Esophagus mucosa (tissue), 1 donor: ENCODE results near the gene HCN2. TPM values are rescaled to one million over a fixed set of nuclear protein-coding genes. Genes with fewer than 3 reads are reported as not detected.

Source experiments
- ATAC-seq: fragments of 200-7000 bp; cut with Tn5 transposase; one replicate; pipeline ENCODE4 v1.9.1; 2020
- total RNA-seq: library from RNA; stranded (reverse); gene quantifications from one replicate; pipeline ENCODE4 v1.2.4, GENCODE V29; 2023
- donor health status: DM: yes; HTN: yes; CAD: no.

HCN2 gene
- total RNA-seq, 1 donor from 2014 or later = 0.48 TPM

DNA sequence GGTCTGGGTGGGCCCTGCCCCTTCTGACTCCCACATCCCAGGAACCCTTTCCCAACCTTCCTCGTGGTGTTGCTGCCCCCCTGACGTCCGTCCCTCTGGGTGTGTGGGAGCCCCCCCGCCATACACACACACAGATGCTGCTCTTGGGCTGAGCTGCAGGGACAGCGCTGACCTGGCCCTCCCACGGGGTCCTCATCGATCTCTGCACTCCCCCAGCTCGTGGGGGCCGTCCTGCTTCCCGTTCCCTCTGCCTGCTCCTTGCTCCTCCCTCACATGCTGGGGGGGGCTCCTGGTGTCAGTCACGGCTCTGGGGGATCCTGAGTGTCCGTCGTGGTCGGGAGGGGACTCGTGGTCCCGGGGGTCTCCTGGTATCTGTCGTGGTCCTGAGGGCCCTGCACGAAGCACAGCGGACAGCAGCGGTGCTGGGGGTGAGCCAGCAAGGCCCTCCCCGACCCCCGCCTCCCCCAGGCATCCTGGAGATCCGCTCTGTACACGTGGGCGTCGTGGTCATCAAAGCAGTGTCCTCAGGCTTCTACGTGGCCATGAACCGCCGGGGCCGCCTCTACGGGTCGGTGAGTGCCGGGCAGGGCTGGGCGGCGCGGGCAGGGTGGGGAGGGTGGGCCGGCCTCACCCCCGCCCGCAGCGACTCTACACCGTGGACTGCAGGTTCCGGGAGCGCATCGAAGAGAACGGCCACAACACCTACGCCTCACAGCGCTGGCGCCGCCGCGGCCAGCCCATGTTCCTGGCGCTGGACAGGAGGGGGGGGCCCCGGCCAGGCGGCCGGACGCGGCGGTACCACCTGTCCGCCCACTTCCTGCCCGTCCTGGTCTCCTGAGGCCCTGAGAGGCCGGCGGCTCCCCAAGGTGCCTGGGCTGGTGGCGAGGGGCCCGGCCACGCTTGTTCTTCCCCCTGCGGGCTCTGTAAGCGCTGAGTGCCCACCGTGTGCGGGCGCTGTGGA lies 53.4 kb downstream of the HCN2 start:
- no peak for ATAC-seq

DNA sequence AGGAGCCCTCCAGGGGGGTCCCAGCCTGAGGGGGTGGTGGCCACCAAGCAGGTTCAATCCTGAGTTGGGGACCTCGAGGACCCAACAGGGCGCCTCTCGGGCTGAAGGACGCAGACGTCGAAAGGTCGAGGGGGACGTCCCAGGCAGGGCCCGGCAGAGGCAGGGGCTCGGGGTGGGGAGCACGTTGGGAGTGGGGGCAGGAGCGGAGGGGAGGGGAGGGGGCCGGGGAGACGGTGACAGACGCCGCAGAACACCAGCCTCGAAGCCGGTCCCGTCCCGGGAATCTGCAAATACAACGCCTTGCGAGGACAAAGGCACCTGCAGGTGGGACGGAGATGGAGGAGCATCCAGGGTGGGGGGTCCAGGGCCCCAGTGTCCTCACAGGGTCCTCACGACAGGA lies 54.1 kb downstream of the HCN2 start:
- no peak for ATAC-seq

DNA sequence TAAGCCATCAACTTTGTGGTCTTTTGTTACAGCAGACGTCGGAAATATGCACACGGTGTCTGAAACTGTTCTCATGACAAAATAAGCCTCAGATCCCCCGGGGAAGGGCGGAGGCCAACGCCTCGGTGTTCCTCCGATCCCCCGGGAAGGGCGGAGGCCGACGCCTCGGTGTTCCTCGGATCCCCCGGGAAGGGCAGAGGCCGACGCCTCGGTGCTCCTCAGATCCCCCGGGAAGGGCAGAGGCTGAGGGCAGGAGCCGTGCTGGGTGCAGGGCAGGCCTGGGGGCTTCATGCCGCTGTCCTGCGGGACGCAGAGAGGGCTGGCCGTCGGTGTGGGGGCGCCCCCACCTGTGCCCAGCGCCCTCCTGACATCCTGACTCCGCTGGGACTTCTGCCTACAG lies 54.7 kb downstream of the HCN2 start:
- ATAC-seq = no peak

GRCh38 chr19:644789-645188 lies 55.1 kb downstream of the HCN2 start:
- ATAC-seq = no peak

DNA sequence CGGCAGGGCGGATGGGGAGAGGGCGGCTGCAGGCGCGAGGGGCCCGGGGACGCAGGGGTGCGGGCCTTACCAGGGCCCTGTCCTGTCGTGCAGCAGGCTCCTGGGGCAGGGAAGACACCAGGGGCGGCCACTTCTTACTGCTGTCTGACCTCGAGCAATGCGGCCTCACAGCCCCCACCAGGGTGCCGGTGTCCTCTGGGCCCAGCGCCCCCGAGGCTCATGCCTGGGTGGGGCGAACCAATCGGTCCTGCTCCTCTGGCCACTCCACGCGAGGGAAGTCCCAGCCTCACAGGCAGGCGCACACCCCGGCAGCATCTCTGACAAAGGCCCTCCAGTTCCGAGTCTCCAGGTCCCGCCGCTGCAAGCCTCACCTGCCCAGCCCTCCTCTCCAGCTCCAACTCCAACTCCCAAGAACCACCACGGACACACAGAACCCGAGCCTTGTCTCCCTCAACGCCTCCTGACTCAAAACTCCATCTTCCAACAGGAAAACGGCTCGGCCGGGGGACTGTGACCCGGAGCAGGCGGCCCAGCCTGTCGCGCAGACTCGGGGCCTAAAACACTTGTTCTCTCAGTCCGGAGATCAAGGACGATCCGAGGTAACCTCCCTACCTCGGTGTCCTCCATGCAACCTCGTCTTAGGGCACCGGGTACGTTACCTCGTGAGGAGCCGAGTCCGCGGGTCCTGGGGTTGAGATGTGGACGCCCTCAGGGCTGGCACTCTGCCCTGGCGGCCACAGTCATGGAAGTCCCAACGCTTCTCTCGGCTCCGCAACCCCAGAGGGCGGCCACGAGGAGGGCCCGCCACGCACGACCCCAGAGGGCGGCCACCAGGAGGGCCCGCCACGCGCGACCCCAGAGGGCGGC lies 56.5 kb downstream of the HCN2 start:
- no peak for ATAC-seq

- ATAC-seq = no peak
These were observed 57.3 kb downstream of the HCN2 start for GRCh38 chr19:646779-647565.

GRCh38 chr19:647566-648284 lies 58.0 kb downstream of the HCN2 start:
- ATAC-seq = no peak

GRCh38 chr19:648305-648704 lies 58.6 kb downstream of the HCN2 start:
- no peak for ATAC-seq

- ATAC-seq = no peak
These were observed 59.5 kb downstream of the HCN2 start for GRCh38 chr19:648904-649801.

GRCh38 chr19:650121-650520 lies 60.4 kb downstream of the HCN2 start:
- no peak for ATAC-seq

GRCh38 chr19:651114-651818 lies 61.6 kb downstream of the HCN2 start:
- no peak for ATAC-seq

DNA sequence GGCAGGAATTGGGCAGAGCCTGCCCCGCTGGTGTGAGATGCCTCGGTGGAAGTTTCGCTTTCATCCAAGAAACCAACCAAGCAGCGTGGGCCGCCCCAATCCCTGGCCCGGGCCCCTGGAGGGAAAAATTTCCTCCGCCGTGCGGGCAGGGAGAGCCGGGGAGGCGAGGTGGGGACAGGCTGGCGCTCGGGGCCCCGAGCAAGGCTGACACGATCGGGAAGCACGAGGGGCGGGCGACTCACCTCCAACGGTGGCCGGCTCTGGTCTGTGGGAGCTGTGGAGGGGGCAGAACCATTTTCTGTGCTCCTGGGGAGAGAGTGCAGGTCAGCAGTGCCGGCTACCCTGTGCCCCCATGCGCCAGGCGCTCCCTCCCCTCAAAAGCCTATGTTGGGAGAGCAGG lies 62.3 kb downstream of the HCN2 start:
- ATAC-seq = no peak

DNA sequence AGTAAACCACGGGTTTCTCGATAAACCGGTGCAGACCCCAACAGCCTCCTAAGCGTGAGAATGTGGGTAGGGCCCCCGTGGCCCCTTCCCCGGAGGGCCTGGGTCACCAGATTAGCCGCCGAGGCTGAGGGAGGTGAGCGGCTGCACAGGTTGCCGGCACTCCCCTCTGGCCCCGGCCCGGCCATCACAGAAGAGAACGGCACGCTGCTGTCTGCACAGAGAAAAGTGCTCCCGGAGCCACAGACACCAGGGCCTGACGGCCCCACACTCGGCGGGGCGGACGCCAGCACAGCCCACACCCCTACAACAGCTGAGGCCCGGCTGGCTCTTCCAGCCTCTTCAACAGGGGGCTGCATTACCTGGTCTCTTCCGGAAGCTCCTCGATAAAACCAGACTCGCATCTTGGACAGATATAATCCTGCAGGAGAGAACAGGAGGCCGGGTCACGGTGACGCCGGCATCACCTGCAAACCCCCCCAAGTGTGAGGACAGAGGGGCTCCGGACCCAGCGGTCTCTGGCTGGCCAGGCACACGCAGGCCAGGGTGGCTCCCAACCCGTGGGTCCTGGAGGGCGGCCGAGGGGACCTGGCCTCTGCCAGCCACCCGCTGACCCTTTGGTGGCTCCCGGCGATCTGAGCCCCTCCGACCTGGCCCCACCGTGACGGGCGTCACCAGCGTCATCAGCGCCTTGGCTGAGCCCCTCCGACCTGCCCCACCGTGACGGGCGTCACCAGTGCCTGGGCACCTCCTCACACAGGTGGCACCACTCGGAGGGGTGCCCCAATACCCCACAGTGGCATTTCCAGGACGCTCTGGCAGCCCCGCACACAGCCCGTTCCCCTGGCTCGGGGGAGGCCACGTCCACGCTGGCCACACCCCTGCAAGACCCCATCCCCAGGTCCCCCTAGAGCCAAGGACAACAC lies 63.0 kb downstream of the HCN2 start:
- no peak for ATAC-seq

DNA sequence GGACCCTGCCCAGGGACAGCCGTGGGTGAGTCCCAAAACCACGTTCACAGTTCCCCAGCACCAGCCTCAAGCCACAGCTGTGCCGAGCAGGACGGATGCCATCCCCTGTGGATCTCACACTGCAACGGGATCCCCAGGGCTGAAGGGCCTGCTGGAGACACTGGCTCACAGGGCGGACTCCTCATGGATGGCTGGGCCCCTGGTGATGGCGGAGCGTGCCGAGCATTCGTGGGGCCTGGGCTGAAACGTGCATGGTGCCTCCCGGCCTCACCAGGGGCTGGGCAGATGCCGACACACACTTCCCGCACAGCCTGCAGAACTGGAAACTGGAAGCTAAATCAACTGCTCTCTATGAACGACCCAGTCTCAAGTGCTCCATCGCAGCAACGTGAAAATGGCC lies 63.7 kb downstream of the HCN2 start:
- ATAC-seq = no peak

- ATAC-seq = no peak
These were observed 66.0 kb downstream of the HCN2 start for GRCh38 chr19:655691-656090.

- no peak for ATAC-seq
These were observed 67.3 kb downstream of the HCN2 start for GRCh38 chr19:656751-657559.

- ATAC-seq = no peak
These were observed 67.9 kb downstream of the HCN2 start for GRCh38 chr19:657611-658010.
